GM10248 (cell line): ENCODE measurements around the gene SPDYC.

Experiments
- CTCF ChIA-PET: fragments of 300-600 bp; sonication (Branson Sonifier 250); formaldehyde crosslinking; extraction: SDS; loops from one replicate; lab custom pipeline; 2021; ENCODE audit warnings: antibody characterized with exemption; lab: Yijun Ruan, JAX
- POLR2A ChIA-PET: fragments of 350-650 bp; sonication (Branson Sonifier 250); formaldehyde crosslinking; extraction: SDS; loops from one replicate; lab custom pipeline; 2020; ENCODE audit warnings: antibody characterized with exemption; lab: Yijun Ruan, JAX
- DNase-seq: peaks from one replicate; pipeline ENCODE4 v3.0.0; 2012; ENCODE audit errors: extremely low spot score
- CTCF ChIP-seq: IDR thresholded peaks from 2 replicates; pipeline ENCODE4 v1.5.1; 2012; ENCODE audit warnings: mild to moderate bottlenecking, low read depth; ENCODE audit errors: extremely low read depth, missing control alignments, control extremely low read depth

SPDYC gene

GRCh38 chr11:65210748-65211147, 40.7 kb downstream of the SPDYC start:
- peak; percentile 12 for DNase-seq
- ChIA-PET POLR2A (no interaction called here), CTCF (interaction anchor here (1.0 to 4.1 kb wide), 4 partner anchors 15 to 119 kb away, joined by 4 to 20 read pairs (median 10); no protein-coding TSS in a partner anchor)
- TF ChIP-seq CTCF = no peak

DNA sequence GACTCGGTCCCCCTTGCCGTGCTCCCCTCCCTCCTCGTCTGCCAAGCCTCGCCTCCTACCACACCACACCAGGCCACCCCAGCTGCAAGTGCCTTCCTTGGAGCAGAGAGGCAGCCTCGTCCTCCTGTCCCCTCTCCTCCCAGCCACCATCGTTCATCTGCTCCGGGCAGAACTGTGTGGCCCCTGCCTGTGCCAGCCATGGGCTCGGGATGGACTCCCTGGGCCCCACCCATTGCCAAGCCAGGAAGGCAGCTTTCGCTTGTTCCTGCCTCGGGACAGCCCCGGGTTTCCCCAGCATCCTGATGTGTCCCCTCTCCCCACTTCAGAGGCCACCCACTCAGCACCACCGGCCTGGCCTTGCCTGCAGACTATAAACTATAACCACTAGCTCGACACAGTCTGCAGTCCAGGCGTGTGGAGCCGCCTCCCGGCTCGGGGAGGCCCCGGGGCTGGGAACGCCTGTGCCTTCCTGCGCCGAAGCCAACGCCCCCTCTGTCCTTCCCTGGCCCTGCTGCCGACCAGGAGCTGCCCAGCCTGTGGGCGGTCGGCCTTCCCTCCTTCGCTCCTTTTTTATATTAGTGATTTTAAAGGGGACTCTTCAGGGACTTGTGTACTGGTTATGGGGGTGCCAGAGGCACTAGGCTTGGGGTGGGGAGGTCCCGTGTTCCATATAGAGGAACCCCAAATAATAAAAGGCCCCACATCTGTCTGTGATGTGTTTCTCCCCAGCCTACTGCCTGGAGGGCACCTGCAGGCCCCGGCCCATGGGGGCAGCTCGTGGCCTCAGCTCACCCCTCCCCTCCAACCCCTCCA, 41.5 kb downstream of the SPDYC start:
- peak; percentile 11 for DNase-seq
- no peak for TF ChIP-seq CTCF
- ChIA-PET CTCF (interaction anchor here (0.9 to 4.1 kb wide), 5 partner anchors 8 to 122 kb away, joined by 3 to 20 read pairs (median 6); partner anchors contain the start of gene DPF2), POLR2A (interaction anchor here (0.6 to 1.2 kb wide), 2 partner anchors 294 to 545 kb away, joined by 4 to 7 read pairs; no protein-coding TSS in a partner anchor)

- CTCF ChIA-PET = interaction anchor here (0.7 to 4.1 kb wide), 7 partner anchors 9 to 121 kb away, joined by 3 to 20 read pairs (median 3); partner anchors contain the start of gene DPF2
- POLR2A ChIA-PET = interaction anchor here (0.6 to 1.2 kb wide), 2 partner anchors 293 to 544 kb away, joined by 4 to 7 read pairs; no protein-coding TSS in a partner anchor
- DNase-seq = no peak
- TF ChIP-seq CTCF = no peak
Observed at GRCh38 chr11:65212226-65212801, 42.3 kb downstream of the SPDYC start.

DNA sequence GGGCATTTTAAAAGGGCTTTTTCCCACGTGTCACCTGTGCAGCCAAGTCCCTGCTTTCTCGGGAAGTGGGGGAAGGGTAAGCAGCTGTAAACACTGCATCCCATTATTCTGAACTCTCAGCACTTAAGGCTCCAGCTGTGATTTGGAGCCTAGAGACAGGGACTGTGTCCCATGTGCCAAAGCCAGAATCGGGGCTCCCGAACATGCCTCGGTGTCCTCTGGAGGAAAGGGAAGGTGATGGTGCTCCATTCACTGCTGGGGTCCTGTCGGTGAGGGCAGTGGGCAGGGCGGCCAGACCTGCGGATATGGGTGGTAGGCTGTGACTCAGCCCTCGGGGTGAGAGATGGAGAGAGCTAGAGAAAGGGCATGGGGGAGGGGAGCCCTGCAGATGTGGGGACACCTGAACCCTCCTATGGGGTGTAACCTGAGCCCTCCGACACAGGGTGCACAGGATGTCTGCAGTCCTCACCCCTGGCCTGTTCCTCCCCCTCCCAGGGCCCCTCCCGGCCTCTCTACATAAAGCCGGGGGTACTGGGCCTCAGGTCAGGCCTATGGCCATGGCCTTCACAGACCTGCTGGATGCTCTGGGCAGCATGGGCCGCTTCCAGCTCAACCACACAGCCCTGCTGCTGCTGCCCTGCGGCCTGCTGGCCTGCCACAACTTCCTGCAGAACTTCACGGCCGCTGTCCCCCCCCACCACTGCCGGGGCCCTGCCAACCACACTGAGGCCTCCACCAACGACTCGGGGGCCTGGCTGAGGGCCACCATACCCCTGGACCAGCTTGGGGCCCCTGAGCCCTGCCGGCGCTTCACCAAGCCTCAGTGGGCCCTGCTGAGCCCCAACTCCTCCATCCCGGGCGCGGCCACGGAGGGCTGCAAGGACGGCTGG, 43.5 kb downstream of the SPDYC start:
- no peak for DNase-seq
- ChIA-PET CTCF (interaction anchor here (1.1 to 4.1 kb wide), 5 partner anchors 9 to 116 kb away, joined by 3 to 20 read pairs (median 14); no protein-coding TSS in a partner anchor), POLR2A (no interaction called here)
- TF ChIP-seq CTCF = no peak

GRCh38 chr11:65214212-65214845, 44.3 kb downstream of the SPDYC start:
- TF ChIP-seq CTCF = no peak
- CTCF ChIA-PET = interaction anchor here (0.8 to 3.2 kb wide), 3 partner anchors 10 to 116 kb away, joined by 3 to 18 read pairs (median 4); no protein-coding TSS in a partner anchor
- no peak for DNase-seq
- POLR2A ChIA-PET = no interaction called here
